ENCODE data around the gene CACNA1H. TPM values are rescaled to one million over a fixed set of nuclear protein-coding genes. Genes with fewer than 3 reads are reported as not detected.

CACNA1H gene
- polyA plus RNA-seq, 1 experiment: 0.37 TPM

DNA sequence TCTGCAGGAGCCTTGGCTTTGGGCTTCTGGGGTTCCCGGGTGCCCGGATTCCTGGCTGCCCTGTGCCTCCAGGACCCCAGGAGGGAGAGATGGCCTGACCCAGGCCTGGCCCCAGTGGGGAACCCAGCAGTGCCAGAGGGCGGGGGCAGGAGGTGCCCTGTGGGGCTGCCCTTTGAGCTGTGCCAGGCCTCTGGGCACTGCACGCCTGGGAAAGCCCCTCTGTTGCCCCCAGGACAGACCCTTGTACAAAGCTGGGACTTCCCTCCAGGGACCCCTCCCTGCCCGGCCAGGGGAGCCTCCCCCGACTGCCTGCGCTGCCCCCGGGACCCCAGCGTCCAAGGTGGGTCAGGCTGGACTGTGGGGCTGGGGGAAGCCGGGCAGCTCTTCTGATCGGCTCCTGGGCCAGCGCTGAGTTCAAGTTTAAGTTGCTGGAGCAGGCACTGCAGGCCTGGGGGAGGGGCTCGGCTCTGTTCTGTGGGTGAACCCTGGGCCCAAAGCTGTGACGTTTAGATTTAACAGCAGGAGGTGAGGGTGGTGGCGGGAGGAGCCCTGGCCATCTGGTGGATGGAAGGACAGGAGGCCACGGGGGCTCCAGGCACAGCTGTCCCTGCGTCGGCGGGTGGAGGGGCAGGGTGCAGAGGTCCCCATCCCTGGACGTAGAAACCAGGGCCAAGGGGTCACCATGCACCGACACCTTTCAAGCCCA, 29.2 kb upstream of the CACNA1H start:
- no peak overlapping the region for H3K4me3 ChIP-seq (ENCODE audit: low read depth, low read length)
- no peaks in the 10 kb centered on the region for H3K36me3 ChIP-seq (ENCODE audit: control insufficient read depth, insufficient read depth, low read length)
- no peak for DNase-seq (ENCODE audit: low read depth)
- ChIA-PET POLR2A (no interaction called here), CTCF (no interaction called here)
- H3K27me3 ChIP-seq (ENCODE audit: control insufficient read depth, insufficient read depth, low read length): no peaks in the 10 kb centered on the region
- TF ChIP-seq, protein P1, sequence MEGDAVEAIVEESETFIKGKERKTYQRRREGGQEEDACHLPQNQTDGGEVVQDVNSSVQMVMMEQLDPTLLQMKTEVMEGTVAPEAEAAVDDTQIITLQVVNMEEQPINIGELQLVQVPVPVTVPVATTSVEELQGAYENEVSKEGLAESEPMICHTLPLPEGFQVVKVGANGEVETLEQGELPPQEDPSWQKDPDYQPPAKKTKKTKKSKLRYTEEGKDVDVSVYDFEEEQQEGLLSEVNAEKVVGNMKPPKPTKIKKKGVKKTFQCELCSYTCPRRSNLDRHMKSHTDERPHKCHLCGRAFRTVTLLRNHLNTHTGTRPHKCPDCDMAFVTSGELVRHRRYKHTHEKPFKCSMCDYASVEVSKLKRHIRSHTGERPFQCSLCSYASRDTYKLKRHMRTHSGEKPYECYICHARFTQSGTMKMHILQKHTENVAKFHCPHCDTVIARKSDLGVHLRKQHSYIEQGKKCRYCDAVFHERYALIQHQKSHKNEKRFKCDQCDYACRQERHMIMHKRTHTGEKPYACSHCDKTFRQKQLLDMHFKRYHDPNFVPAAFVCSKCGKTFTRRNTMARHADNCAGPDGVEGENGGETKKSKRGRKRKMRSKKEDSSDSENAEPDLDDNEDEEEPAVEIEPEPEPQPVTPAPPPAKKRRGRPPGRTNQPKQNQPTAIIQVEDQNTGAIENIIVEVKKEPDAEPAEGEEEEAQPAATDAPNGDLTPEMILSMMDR (IDR thresholded peaks at IDR 0.05; ENCODE audit: insufficient read depth, low read depth, low read length): no peak

GRCh38 chr16:1124291-1124690, 28.6 kb upstream of the CACNA1H start:
- TF ChIP-seq, protein P1 (IDR thresholded peaks at IDR 0.05; ENCODE audit: insufficient read depth, low read depth, low read length): no peak
- no peak overlapping the region for H3K4me3 ChIP-seq (ENCODE audit: low read depth, low read length)
- no peak for DNase-seq (ENCODE audit: low read depth)
- no peaks in the 10 kb centered on the region for H3K36me3 ChIP-seq (ENCODE audit: control insufficient read depth, insufficient read depth, low read length)
- ChIA-PET POLR2A (no interaction called here), CTCF (no interaction called here)
- H3K27me3 ChIP-seq (ENCODE audit: control insufficient read depth, insufficient read depth, low read length): no peaks in the 10 kb centered on the region

- ChIA-PET POLR2A (no interaction called here), CTCF (interaction anchor here (0.7 to 1.1 kb wide), 2 partner anchors 18 to 238 kb away, joined by 3 to 4 read pairs; no protein-coding TSS in a partner anchor)
- Histone ChIP-seq H3K4me3 (ENCODE audit: low read depth, low read length) (no peak overlapping the region), H3K36me3 (ENCODE audit: control insufficient read depth, insufficient read depth, low read length) (no peaks in the 10 kb centered on the region), H3K27me3 (ENCODE audit: control insufficient read depth, insufficient read depth, low read length) (no peaks in the 10 kb centered on the region)
- DNase-seq (ENCODE audit: low read depth): no peak
- TF ChIP-seq, protein P1 (IDR thresholded peaks at IDR 0.05; ENCODE audit: insufficient read depth, low read depth, low read length): no peak
These were observed 28.1 kb upstream of the CACNA1H start for GRCh38 chr16:1124795-1125194.

GRCh38 chr16:1125471-1125870, 27.4 kb upstream of the CACNA1H start:
- Histone ChIP-seq H3K27me3 (ENCODE audit: control insufficient read depth, insufficient read depth, low read length) (no peaks in the 10 kb centered on the region), H3K4me3 (ENCODE audit: low read depth, low read length) (no peak overlapping the region), H3K36me3 (ENCODE audit: control insufficient read depth, insufficient read depth, low read length) (no peaks in the 10 kb centered on the region)
- ChIA-PET CTCF (interaction anchor here (0.7 to 1.1 kb wide), 3 partner anchors 19 to 238 kb away, joined by 3 to 4 read pairs (median 3); no protein-coding TSS in a partner anchor), POLR2A (no interaction called here)
- TF ChIP-seq, protein P1 (IDR thresholded peaks at IDR 0.05; ENCODE audit: insufficient read depth, low read depth, low read length): no peak
- no peak for DNase-seq (ENCODE audit: low read depth)

- no peak overlapping the region for H3K4me3 ChIP-seq (ENCODE audit: low read depth, low read length)
- DNase-seq (ENCODE audit: low read depth): no peak
- ChIA-PET CTCF (interaction anchor here (1.0 to 1.2 kb wide), 2 partner anchors 20 to 24 kb away, joined by 3 to 4 read pairs; no protein-coding TSS in a partner anchor), POLR2A (no interaction called here)
- no peaks in the 10 kb centered on the region for H3K36me3 ChIP-seq (ENCODE audit: control insufficient read depth, insufficient read depth, low read length)
- H3K27me3 ChIP-seq (ENCODE audit: control insufficient read depth, insufficient read depth, low read length): no peaks in the 10 kb centered on the region
- TF ChIP-seq, protein P1 (IDR thresholded peaks at IDR 0.05; ENCODE audit: insufficient read depth, low read depth, low read length): no peak
These were observed 26.9 kb upstream of the CACNA1H start for GRCh38 chr16:1126044-1126443.
